Keratinocyte (primary cell): Measurements from ENCODE around the gene LLGL1.

Experiments used
- EZH2 ChIP-seq: IDR thresholded peaks from one replicate; pipeline ENCODE4 v1.6.1; 2012; ENCODE audit warnings: inconsistent platforms, mild to moderate bottlenecking, low read length, moderate library complexity
- TF ChIP-seq, protein P1 (sequence below), 3 experiments: IDR thresholded peaks in 1 of 3; conservative IDR thresholded peaks in 1 of 3; optimal IDR thresholded peaks in 1 of 3; 2 replicates in 2 of 3; 3 replicates in 1 of 3; pipeline versions ENCODE3 to v1.5.1; 2011; ENCODE audit warnings: low read length in 3 of 3, mild to moderate bottlenecking in 3 of 3, moderate library complexity in 2 of 3, control low read depth in 1 of 3, inconsistent platforms in 1 of 3; ENCODE audit not compliant: insufficient read depth in 2 of 3; ENCODE audit errors: extremely low read depth in 1 of 3

DNA sequence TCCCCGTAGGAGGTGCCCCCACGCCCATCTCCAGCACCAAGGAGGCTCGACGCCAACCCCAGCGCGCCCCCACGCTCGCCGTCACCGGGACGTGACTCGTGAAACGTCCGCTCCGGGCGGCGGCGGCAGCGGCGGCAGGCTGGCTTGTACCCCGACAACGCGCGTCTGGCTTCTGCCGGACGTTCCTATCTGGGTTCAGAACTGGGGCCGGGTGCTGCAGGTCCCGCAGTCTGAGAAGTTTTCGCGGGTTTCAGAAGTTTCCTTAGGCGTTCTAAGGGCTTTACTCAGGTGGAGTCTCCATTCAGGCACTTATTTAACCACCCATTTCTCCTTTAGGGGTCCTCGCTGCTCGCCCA lies 42.5 kb upstream of the LLGL1 start:
- TF ChIP-seq, protein P1, sequence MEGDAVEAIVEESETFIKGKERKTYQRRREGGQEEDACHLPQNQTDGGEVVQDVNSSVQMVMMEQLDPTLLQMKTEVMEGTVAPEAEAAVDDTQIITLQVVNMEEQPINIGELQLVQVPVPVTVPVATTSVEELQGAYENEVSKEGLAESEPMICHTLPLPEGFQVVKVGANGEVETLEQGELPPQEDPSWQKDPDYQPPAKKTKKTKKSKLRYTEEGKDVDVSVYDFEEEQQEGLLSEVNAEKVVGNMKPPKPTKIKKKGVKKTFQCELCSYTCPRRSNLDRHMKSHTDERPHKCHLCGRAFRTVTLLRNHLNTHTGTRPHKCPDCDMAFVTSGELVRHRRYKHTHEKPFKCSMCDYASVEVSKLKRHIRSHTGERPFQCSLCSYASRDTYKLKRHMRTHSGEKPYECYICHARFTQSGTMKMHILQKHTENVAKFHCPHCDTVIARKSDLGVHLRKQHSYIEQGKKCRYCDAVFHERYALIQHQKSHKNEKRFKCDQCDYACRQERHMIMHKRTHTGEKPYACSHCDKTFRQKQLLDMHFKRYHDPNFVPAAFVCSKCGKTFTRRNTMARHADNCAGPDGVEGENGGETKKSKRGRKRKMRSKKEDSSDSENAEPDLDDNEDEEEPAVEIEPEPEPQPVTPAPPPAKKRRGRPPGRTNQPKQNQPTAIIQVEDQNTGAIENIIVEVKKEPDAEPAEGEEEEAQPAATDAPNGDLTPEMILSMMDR (optimal IDR thresholded peaks at IDR 0.05 in 1 of 3, IDR thresholded peaks at IDR 0.05 in 1 of 3, conservative IDR thresholded peaks at IDR 0.05 in 1 of 3; ENCODE audit: extremely low read depth in 1 of 3, insufficient read depth in 2 of 3, low read length in 3 of 3), result no peak
- no peak for TF ChIP-seq EZH2
